Peyer's patch (tissue), 4 donors: ENCODE measurements around the gene GCGR. TPM values are rescaled to one million over a fixed set of nuclear protein-coding genes. Genes with fewer than 3 reads are reported as not detected.

Experiments
- DNase-seq, 3 donors: peaks; one replicate each; pipeline ENCODE4 v3.0.0-alpha.2; 2017 to 2019
- H3K27ac ChIP-seq, 4 donors: fragments of 200-600 bp; sonication (generic); one replicate each; pipeline ENCODE4 v1.5.1; 2016 to 2019
- H3K27me3 ChIP-seq, 2 donors: fragments of 200-600 bp; sonication (generic); one replicate each; pipeline ENCODE4 v1.5.1; 2019
- H3K36me3 ChIP-seq, 3 donors: fragments of 200-600 bp; sonication (generic); one replicate each; pipeline ENCODE4 v1.5.1; 2016 to 2019
- H3K4me1 ChIP-seq, 4 donors: fragments of 200-600 bp; sonication (generic); one replicate each; pipeline ENCODE4 v1.5.1; 2016 to 2019
- H3K4me3 ChIP-seq, 4 donors: fragments of 200-600 bp; sonication (generic); 1 replicate in 3 of 4; 2 replicates in 1 of 4; pipeline ENCODE4 v1.5.1; 2016 to 2019; ENCODE audit warnings: mild to moderate bottlenecking in 1 of 4
- H3K9me3 ChIP-seq, 4 donors: fragments of 200-600 bp; sonication (generic); one replicate each; pipeline ENCODE4 v1.5.1; 2016 to 2019; ENCODE audit warnings: mild to moderate bottlenecking in 1 of 4
- POLR2A ChIP-seq, 2 donors: fragments of 450-650 bp; IDR thresholded peaks; one replicate each; pipeline ENCODE4 v1.5.1; 2017; ENCODE audit warnings: antibody characterized with exemption in 2 of 2, mild to moderate bottlenecking in 2 of 2, moderate library complexity in 2 of 2
- total RNA-seq, 4 donors: library from RNA; depleted of rRNA; stranded (reverse); fragments of >200 nt; gene quantifications; one replicate each; pipeline ENCODE4 v1.1.0, GENCODE V29; 2016
- TF ChIP-seq, protein P1 (sequence below), 6 experiments: fragments of 450-650 bp in 4 of 6; fragments of 200-600 bp in 2 of 6; sonication (generic) in 1 of 6; IDR thresholded peaks; one replicate each; pipeline ENCODE4 v1.5.1; 2017 to 2019; ENCODE audit warnings: antibody characterized with exemption in 6 of 6, mild to moderate bottlenecking in 3 of 6, moderate library complexity in 1 of 6

Gene GCGR
- total RNA-seq, 4 donors from 2014 or later: 0.67 to 1.1 TPM; not detected in 2

DNA sequence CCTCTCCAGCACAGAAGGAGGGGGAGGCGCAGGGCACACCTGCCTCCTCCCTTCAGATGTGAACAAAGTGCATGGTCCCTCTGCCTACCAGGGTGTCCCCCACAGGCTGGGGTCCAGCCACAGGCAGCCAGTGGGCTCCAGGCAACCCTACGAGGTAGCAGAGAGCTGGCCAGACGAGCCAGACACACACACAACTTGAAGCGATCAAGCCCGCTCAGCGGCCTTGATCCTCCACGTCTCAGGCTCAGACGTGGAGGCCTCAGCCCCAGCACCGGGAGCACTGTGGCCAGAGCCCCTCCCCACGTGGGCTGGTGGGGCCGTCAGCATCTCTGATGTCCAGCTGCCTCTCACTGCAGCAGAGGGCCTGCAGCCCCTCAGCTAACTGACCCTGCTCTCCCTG, 20.6 kb downstream of the GCGR start:
- no peak overlapping the region for H3K27ac ChIP-seq
- peaks cover 0 to 7% (median 0%) of the 10 kb centered on the region in 3 donors for H3K36me3 ChIP-seq
- no peak for DNase-seq
- TF ChIP-seq, protein P1, sequence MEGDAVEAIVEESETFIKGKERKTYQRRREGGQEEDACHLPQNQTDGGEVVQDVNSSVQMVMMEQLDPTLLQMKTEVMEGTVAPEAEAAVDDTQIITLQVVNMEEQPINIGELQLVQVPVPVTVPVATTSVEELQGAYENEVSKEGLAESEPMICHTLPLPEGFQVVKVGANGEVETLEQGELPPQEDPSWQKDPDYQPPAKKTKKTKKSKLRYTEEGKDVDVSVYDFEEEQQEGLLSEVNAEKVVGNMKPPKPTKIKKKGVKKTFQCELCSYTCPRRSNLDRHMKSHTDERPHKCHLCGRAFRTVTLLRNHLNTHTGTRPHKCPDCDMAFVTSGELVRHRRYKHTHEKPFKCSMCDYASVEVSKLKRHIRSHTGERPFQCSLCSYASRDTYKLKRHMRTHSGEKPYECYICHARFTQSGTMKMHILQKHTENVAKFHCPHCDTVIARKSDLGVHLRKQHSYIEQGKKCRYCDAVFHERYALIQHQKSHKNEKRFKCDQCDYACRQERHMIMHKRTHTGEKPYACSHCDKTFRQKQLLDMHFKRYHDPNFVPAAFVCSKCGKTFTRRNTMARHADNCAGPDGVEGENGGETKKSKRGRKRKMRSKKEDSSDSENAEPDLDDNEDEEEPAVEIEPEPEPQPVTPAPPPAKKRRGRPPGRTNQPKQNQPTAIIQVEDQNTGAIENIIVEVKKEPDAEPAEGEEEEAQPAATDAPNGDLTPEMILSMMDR (IDR thresholded peaks at IDR 0.05): no peak
- no peak for TF ChIP-seq POLR2A (IDR thresholded peaks at IDR 0.05)
- no peaks in the 10 kb centered on the region for H3K27me3 ChIP-seq
- no peak overlapping the region for H3K4me3 ChIP-seq
- peaks cover 0 to 15% (median 8%) of the 10 kb centered on the region in 4 donors for H3K4me1 ChIP-seq
- no peaks in the 10 kb centered on the region for H3K9me3 ChIP-seq

DNA sequence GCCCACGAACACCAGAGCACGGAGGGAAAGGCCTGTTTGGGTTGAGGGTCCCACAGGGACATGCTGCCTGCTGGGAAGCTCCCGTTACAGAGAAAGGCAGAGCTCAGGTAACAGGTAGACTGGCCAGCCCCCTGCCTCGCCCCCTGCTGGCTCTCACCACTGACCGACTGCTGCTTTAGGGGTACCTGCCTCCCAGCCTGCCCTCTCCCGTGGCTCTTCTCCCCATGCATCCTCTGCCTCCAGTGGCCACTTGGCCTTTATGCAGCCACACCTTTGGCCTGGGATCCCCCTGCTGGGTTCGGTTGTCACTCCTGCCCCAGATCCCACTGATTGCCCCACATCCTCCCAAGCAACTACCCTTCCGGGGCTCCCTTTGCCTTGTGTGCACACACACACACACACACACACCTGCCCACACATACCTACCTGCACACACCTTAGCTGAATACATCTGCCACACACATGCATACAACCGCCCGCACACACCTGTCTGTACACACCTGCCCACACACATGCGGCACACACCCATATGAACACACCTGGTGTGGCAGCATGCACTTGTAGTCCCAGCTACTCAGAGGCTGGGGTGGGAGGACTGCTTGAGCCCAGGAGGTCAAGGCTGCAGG, 22.0 kb downstream of the GCGR start:
- peaks cover 0 to 7% (median 0%) of the 10 kb centered on the region in 3 donors for H3K36me3 ChIP-seq
- H3K27ac ChIP-seq: no peak overlapping the region
- DNase-seq: no peak
- H3K9me3 ChIP-seq: no peaks in the 10 kb centered on the region
- TF ChIP-seq POLR2A (IDR thresholded peaks at IDR 0.05): no peak
- TF ChIP-seq, protein P1 (IDR thresholded peaks at IDR 0.05): no peak
- H3K4me1 ChIP-seq: peaks cover 0 to 15% (median 8%) of the 10 kb centered on the region in 4 donors
- no peak overlapping the region for H3K4me3 ChIP-seq
- no peaks in the 10 kb centered on the region for H3K27me3 ChIP-seq

DNA sequence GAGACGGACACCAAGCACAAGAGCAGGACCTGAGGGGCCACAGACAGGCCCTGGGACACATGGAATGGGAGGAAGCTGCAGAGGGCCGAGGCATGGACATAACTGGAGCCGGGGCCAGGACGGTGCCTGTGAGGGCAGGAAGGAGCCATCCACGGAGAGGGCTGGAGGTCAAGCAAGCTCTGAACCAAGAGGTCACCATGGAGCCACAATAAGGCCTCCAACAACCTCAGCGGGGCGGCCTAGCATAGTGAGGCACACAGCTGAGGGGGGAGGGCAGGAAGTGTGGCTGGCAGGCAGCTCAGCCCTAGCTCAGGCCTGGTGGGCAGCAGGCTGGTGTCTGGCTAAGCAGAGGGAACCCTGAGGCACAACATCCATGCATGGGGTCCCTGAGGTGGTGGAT, 24.7 kb downstream of the GCGR start:
- peaks cover 0 to 18% (median 12%) of the 10 kb centered on the region in 4 donors for H3K4me1 ChIP-seq
- H3K9me3 ChIP-seq: no peaks in the 10 kb centered on the region
- no peak overlapping the region for H3K27ac ChIP-seq
- no peak overlapping the region for H3K4me3 ChIP-seq
- H3K36me3 ChIP-seq: no peaks in the 10 kb centered on the region
- no peak for DNase-seq
- TF ChIP-seq, protein P1 (IDR thresholded peaks at IDR 0.05): no peak
- TF ChIP-seq POLR2A (IDR thresholded peaks at IDR 0.05): no peak
- H3K27me3 ChIP-seq: no peaks in the 10 kb centered on the region

DNA sequence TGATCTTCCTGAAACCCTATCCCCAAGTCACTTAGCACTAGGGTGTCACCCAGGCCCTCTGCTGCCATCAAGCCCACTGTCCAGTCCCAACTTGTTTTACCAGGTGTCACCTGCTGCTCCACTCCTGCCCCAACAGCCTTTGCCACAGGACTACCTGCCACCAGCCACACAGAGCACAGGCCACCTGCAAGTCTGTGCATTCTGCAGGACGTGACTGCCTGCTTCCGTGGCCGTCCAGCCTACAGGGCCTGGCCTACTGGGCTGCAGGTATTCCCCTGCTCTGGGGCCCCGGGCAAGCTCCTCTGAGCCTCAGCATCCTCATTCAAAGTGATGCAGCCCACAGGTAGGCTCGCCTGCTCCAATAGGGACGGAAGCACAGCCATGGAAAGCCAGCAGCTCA, 25.9 kb downstream of the GCGR start:
- no peak for DNase-seq
- H3K4me3 ChIP-seq: no peak overlapping the region
- no peak overlapping the region for H3K27ac ChIP-seq
- no peaks in the 10 kb centered on the region for H3K9me3 ChIP-seq
- peaks cover 0 to 23% (median 14%) of the 10 kb centered on the region in 4 donors for H3K4me1 ChIP-seq
- H3K27me3 ChIP-seq: no peaks in the 10 kb centered on the region
- TF ChIP-seq POLR2A (IDR thresholded peaks at IDR 0.05): no peak
- TF ChIP-seq, protein P1 (IDR thresholded peaks at IDR 0.05): no peak
- no peaks in the 10 kb centered on the region for H3K36me3 ChIP-seq

DNA sequence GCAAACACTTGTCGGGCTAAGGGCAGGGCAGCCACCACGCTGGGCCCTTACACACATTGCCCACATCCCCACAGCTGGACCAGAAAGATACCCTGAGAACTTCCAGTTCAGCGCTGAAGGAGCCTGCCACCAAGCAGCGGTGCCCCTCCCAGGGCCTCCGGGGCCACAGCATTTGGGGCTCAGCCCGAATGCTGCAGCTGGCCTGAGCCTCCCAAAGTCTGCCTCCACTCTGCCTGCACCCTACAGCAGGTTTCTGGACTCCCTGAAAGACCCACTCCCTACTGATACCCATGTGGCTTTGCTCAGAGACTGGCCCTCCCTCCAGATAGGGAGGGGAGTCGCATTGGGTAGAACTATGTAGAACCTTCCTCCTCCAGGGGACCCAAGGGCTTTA, 27.6 kb downstream of the GCGR start:
- Histone ChIP-seq H3K9me3 (no peaks in the 10 kb centered on the region), H3K36me3 (no peaks in the 10 kb centered on the region), H3K27me3 (no peaks in the 10 kb centered on the region), H3K4me3 (peak overlapping the region in 1 of 4 donors; percentile 74), H3K4me1 (peaks cover 0 to 23% (median 14%) of the 10 kb centered on the region in 4 donors), H3K27ac (no peak overlapping the region)
- TF ChIP-seq, protein P1 (IDR thresholded peaks at IDR 0.05): no peak
- TF ChIP-seq POLR2A (IDR thresholded peaks at IDR 0.05): no peak
- no peak for DNase-seq
